Stimulated activated CD8-positive, alpha-beta memory T cell treated with anti-CD3 and anti-CD28 coated beads, Interleukin-7, amount 100 ng/mL, for 4 hours (primary cell): Measurements from ENCODE around the gene FGFBP1.
"Not testable (repeated sequence)": the region's sequence is repeated elsewhere in the genome, so short reads cannot be mapped to it uniquely, and the experiment has no call there.

Experiments used
- DNase-seq, 2 donors: peaks; one replicate each; pipeline ENCODE4 v3.0.0-alpha.2; 2020; ENCODE audit warnings: low read depth in 2 of 2

FGFBP1 gene

DNA sequence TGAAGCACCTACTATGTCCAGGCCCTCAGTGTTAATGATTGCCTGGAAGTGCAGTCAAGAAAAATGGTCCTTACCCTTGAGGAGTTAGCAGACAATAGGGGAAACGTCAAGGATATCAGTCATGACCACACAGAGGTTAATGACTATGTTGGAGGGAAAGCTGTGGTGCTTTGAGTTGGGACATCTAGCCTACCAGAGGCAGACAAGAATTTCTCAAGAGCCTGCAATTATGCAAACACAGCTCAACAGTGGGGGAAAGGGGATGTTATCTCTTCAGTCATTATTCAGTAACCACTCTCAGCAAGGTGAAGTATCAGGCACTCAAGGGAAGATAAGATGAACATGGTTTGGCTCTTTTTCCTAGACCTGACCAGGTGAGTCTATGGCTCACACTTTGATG is 7.0 kb upstream of the FGFBP1 start:
- no peak for DNase-seq

DNA sequence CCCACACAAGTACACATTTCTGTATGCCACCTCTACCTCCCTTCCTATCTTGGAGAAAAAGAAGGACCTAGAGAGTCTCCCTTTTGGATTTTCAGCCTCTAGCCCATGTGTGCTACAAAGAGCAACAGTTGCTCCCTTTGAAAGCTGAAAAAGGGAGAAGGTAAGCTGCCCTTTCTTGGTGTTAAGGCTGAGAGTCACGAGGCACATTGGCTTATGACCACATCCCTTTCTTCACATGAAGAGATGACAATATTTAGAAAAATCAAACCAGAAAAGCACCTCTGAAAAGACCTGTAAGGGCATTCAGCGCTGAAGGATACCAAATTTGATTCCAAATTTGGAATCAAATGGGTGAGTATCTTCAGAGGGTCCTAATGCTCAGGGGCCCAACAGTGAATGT is 6.4 kb upstream of the FGFBP1 start:
- no peak for DNase-seq

DNA sequence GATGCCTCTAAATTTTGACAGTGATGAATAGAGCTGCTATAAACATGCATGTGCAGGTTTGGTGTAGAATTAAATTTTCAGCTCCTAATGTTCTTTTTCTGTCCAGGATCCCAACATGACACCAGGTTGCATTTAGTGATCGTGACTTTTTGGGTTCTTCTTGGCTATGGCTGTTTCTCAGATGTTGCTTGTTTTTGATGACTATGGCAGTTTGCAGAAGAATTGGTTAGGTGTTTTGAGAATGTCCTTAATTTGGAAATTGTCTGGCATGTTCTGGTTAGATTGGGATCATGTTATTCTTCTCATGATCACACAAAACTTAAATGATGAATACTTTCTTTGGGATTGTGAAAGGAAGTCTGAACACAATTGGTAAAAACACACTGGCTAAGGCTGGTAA is 3.7 kb upstream of the FGFBP1 start:
- no peak for DNase-seq

DNA sequence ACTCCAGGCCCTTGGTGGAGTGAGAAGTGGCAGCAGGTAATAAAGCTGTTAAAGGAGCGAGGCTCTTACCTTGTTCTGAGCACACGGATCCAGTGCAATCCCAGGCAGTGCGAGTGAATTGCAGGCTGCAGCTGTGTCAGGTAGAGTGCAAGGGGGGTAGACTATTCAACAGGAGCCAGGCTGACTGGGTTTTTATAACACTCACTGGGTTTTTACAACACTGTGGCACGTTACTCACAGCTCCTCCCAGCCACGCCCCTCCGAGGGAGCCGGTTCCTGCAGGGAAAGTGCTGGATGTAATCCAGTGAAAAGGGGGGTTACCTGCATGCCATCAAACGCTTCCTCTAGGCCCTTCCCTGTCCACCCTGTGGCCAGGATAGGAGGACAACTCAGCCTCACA is 358 bp downstream of the FGFBP1 start:
- DNase-seq, result no peak

DNA sequence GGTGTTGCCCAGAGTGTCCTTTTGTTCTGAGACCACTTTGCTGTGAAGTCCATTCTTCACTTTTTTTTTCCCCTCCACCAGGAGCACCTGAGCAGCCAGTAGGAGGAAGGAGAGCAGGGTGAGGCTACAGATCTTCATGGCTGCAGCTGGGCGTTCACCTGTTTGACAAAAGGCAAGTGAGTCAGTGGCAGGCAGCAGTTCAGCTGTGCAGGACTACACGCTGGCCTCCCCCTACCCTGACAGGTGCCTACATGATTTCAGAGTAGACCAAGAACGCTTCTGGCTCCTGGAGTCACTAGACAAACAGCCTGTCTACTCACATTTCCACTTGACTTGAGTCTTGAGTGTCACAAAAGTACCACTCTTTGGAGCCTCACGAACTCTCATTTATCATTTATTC is 2.0 kb downstream of the FGFBP1 start:
- DNase-seq, result no peak

DNA sequence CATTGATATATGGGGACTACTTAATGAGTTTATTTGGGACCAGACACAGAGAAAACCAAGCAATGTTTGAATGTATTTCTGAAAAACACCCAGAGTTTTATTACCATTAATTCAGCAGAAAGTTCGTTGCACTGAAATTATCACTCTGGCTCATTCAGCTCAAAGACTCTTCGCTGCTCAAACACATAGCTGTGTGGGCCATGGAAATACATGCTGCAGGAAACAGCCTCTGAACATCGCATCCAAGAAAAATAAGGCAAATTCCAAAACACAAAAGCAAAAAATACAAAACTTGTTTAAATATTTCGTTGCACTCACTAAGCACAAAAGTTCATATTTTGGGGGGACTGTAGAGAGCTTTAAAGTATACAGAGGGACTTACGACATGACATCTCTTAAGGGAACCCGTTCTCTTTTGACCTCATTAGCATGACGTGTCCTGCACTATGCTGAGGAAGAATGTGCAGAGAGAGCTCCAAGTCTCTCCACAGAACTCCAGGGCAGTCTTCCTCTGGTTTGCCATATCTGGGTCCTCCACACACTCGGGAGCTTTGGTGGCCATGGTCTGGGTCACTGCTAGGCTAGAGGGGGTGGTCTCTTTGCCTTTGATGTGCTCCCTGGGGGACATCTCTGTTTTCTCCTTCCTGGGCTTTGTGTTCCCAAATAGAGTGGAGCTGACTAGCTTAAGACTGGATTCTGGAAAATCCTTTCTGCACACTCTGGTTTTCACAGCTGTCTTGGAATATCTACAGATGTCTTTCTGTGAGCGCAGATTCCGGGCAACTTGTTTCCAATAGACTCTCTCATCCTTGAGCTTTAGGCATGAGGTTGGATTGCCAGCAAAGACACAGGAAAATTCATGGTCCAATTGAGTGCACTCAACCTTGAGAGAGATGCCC is 2.8 kb downstream of the FGFBP1 start:
- DNase-seq, result no peak

DNA sequence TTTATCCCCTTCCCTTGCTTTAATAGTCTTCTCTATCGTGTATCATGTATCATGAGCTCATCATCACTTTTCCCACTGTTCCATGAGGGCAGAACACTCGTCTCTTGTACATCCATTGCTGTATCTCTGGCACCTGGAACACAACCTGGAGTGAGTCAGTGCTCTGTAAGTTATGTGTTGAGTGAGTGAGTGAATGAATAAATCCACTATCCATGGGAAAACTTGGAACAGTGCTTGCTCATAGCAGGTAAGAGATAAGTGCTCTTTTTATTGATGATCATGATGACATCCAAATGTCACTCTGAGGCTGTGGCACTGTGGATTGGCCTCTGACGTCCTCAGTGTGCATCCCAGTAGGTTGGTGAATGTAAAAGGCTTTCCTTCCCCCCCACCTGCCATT is 4.3 kb downstream of the FGFBP1 start:
- DNase-seq, result no peak

DNA sequence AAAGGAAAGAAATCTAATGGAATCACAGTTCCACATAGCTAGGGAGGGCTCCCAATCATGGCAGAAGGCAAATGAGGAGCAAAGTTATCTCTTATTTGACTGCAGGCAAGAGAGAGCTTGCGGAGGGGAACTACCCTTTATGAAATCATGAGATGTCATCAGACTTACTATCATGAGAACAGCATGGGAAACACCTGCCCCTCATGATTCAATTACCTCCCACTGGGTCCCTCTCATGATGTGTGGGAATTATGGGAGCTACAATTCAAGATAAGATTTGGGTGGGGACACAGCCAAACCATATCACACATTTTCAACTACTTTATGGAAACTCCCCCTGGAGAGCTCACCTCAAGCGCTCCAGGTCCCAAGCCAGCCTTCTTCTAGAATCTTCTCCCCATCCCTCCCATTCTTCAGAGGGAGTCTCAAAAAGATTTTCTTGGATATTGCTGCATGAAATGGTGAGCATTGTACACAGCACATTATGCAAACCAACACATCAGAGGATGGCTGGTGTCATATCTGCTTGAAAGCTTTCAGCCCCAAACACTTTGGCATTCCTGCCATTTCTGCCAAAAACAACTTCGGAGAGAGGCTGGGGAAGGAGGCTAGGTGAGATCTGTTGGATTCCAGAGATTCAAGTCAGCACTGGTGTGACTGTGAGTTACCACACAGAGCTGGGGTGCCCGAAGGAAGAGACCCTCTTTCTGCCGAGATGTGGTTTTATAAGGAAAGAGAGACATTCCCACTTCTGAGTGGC is 6.9 kb downstream of the FGFBP1 start:
- no peak for DNase-seq

DNA sequence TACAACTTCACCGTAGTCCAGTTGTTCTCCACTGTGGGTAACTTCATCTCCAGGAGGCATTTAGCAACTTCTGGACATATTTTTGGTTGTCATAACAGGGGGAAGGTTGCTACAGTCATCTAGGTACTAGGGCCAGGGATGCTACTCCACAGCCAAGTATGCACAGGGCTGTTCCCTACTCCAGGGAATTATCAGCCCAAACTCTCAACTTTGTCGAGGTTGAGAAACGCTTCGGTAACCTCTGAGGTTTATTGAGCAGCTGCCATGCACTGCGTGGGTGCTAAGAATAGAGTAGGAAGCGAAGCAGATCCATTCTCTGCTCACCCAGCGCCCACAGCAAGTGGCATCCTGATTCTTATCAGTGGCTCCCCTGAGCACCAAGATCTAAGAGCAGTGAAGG is 8.2 kb downstream of the FGFBP1 start:
- DNase-seq, result no peak

DNA sequence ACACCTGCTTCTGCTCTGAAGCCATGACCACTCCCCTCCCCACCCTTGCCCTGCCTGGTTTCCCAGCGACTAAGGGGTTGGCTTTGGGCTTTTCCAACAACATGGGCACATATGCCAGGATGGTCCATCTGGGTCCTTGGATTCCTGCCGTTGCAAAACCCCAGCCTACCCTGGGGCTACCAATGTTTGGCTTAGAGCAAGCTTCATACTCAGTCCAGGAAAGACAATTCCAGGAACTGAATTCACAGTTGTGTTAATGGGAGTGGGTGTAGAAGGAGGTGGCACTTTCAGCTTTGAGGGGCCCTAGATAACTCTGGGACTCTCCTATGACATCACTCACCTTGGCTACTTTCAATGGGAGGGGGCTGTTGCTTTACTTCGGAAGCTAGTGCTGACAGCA is 9.0 kb downstream of the FGFBP1 start:
- no peak for DNase-seq

DNA sequence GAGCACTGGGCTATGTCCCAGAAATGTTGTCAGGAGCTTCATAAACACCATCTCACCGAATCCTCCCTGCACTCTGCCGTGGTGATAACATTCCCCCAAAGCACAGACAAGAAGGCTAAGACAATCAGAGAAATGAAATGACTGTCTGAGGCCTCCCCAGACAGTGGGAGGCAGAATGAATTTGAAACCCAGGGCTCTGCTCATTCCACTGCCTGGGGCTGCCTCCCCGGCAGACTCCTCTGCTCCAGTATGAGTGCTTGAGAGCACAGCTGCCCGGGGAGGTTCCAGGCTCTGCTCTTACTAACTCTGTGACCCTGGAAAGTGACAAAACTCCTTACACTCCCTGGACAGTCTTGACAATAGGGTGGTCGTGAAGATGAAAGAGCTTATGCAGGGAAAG is 9.7 kb downstream of the FGFBP1 start:
- no peak for DNase-seq

DNA sequence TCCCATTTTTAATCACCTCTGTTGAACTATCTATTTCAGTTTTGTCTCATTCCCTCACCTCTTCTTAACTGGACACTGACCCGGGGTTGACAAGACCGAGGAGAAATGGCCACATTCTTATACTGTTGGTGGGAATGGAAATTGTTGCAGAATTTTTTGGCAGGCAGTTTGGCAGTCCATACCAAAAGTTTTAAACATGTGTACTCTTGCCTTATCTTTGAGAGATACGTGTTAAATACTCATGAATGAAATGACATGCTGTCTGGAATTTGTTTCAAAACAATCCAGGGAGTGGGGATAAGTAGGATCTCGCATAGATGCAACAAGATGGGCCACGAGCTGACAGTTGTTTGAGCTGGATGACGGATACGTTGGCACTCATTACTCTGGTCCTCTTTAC is 12.1 kb downstream of the FGFBP1 start:
- no peak for DNase-seq

DNA sequence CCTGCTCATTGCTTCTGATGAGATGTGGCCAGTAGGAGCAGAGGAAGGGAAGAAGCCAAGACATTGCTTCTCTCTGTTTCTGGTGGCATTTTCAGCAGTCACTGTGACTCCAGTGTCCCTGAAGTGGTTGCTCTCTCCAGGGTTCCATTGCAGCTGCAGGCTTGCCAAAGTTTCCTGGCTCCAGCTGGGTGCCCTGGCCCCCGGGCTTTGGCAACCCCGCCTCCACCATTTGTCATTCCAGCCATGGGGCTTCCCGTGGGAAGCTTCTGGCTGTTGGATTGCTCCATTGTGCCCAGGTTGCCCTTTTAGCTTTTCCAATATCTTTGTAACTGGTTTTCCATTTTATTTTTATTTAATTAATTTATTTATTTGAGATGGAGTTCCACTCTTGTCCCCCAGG is 12.7 kb downstream of the FGFBP1 start:
- no peak for DNase-seq

DNA sequence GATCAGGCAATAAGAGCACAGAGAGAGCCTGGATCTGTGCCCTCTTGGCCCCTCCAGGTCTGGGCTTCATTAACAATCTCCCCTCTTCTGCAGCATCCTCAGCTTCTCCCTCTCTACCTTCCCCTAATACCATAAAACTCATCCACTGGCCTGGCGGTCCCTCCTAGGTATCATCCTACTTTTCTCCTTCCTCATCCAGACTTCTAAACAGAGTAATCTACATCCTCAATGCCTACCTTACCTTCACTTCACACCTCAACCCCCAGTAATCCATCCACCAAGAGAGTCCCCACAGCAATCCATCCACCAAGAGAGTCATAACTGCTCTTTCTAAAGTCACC is 17.0 kb downstream of the FGFBP1 start:
- no peak for DNase-seq

DNA sequence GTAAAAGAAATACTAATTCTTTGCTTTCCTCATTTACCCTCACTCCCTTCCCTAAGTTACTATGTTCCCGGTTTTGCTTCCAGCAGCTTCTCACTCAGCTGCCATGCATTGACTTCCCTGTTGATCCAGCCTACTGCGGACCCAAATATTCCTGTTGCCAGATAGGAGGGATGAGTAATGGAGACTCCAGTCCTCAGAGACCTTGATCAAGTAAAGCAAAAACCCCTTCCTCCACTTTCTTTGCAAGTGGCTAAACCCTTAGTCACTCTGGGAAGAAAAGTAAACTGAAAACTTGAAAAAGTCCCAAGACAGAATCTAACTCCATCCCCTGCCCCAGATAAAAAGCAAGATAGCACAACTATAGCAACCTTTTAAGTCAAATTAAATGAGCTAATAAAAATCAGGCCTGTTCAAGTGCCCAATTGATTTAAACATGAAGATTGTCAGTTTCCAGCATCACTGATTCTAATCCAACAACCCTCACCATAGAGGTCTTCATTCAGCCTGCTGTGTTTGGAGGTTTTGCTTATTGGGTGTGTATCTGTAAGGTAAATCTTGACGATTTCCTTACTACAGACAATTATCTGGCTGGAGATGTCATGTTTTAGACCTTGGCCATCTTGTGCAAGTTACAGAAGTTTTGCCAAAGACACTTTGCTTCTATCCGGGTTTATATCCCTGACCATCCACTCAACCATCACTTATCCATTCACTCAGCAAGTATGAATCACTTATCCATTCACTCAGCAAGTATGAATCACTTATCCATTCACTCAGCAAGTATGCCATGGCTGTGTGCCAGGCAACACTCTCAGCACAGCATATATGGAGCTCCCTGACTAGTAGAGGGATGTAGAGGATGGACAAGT is 17.6 kb downstream of the FGFBP1 start:
- DNase-seq, result no peak

DNA sequence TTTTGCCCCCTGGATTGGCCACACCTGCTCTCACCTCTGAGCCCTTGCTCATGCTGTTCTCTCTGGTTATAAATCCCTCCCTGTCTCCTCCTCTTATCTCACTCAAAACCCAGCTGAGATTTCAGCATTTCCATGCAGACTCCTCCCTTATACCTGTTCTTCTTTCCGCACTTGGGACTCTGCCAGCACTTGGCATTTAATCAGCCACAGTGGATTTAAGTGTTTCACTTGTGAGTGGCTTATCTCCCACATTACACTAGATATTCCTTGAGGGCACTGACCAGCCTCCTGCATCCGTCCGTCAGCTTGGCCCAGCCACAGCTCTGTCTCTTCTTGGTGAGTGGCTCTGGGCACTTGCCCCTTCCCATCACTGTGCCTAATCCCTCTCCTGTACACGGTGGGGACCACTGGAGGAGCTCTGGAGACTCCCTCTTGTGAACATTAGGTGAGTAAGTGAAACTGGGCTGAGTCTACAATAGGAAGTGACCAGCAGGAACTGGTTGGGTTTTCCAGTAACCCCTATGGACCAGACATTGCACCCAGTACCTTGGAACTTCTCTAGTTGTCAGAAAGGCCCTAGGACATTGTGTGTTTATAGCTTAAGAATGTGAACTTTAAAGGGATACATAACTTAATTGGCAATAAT is 19.9 kb downstream of the FGFBP1 start:
- no peak for DNase-seq

DNA sequence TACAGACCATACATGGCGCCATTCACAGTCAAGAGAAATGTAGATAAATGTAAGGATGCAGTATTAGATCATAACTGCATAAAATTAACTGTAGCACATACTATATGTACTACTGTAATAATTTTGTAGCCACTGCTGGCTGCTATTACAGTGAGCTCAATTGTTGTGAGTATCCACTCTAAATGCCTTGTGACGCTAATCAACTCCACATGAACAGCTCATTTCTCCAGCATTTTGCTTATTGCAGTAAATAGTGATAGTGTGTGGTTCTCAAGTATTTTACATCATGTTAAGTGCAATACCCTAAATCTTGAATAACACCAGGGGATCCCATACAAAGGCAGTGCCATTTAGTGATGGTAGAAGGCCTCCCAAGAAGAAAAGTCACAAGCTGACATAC is 21.2 kb downstream of the FGFBP1 start:
- no peak for DNase-seq

DNA sequence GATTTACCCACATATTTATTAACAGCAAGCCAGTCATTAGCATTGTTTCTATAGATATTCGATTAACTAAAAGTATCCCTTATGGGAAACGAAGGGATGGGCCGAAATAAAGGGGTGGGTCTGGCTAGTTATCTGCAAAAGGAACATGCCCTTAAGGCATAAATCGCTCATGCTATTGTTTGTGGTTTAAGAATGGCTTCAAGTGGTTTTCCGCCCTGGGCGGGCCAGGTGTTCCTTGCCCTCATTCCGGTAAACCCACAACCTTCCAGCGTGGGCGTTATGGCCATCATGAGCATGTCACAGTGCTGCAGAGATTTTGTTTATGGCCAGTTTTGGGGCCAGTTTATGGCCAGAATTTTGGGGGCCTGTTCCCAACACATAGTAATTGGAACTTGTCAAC is 22.2 kb downstream of the FGFBP1 start:
- DNase-seq, result not testable (repeated sequence)

DNA sequence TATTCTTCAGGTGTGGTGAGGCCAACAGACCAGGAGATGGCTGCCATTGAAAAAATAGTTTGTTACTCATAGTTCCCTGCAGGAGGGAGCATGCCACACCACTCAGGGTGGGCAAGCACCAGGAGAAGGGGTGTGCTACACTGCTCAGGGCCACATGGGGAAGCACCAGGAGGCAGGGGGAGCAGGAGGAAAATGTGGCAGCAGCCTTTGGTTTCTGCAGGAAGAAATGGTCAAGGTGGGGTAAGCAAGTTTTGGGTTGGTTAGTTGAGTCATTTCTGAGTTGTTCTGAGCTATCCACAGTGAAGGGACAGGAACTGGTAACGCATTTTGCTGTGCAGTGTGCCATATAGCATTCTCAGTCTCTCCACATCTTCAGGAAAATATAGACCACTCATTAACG is 23.8 kb downstream of the FGFBP1 start:
- no peak for DNase-seq

DNA sequence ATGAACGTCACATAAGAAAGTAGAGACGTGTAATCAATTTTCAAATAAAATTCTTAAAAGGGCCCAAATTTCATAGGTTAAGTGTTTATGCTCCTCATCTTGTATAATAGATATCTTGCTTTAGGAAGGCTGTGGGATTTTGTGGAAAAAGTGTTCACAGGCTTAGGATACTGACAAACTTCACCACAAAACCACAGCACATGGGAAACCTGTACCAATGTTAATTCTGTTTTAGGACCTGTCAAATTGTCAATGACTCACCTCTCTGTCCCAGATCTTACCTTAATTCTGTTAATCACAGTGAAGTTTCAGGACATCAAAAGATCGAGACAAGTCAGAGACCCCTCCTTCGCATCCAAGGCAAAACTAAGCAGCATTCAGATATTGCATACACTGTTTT is 24.2 kb downstream of the FGFBP1 start:
- no peak for DNase-seq

DNA sequence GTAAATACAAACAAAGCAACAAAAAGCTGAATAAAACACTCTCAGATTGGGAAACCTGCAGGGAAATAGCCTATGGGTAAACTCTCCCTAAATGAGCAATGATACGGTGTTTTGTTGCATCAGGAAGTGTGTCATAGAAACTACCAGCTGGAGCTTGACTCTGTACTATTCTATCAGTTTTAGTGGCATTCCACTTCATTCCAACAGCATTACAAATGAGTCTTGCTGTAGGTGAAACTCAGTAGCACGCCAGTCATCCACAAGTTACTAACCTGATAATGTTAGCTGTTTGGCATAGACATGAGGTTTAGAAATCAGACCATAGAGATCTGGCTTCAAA is 24.9 kb downstream of the FGFBP1 start:
- no peak for DNase-seq
